Measurements from ENCODE around the gene PAFAH2.

DNA sequence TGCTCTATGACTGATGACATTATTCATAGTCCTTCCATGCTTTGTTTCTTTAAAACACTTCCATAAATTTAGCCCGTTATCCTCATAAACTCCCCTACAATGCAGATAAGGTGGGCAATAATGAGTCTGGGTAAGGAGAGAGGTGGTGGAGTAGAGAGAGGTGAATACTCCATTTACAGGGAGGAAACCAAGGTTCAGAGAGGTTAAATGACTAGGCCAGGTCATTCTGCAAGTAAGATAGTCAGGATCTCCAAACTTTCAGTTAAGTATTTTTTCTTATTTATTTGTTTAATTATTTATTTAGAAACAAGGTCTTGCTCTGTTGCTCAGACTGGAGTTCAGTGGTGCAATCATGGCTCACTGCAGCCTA is 26.1 kb downstream of the PAFAH2 start:
- TF ChIP-seq, protein P1, sequence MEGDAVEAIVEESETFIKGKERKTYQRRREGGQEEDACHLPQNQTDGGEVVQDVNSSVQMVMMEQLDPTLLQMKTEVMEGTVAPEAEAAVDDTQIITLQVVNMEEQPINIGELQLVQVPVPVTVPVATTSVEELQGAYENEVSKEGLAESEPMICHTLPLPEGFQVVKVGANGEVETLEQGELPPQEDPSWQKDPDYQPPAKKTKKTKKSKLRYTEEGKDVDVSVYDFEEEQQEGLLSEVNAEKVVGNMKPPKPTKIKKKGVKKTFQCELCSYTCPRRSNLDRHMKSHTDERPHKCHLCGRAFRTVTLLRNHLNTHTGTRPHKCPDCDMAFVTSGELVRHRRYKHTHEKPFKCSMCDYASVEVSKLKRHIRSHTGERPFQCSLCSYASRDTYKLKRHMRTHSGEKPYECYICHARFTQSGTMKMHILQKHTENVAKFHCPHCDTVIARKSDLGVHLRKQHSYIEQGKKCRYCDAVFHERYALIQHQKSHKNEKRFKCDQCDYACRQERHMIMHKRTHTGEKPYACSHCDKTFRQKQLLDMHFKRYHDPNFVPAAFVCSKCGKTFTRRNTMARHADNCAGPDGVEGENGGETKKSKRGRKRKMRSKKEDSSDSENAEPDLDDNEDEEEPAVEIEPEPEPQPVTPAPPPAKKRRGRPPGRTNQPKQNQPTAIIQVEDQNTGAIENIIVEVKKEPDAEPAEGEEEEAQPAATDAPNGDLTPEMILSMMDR (IDR thresholded peaks at IDR 0.05; ENCODE audit: insufficient read depth, low read length, poor library complexity, severe bottlenecking) = no peak
- TF ChIP-seq EZH2phosphoT487 (conservative IDR thresholded peaks at IDR 0.05; ENCODE audit: low read length) = no peak
